SK-N-SH treated with all-trans-retinoic acid at 6 μM for 48 hours (cell line): Measurements from ENCODE around the gene ACBD6.

ENCODE experiments used
- ATAC-seq: fragments of 200-7000 bp; cut with Tn5 transposase; 3 replicates; pipeline ENCODE4 v1.9.1; 2020; ENCODE audit warnings: mild to moderate bottlenecking, moderate library complexity
- ARNTL ChIP-seq: fragments of 450-650 bp; formaldehyde crosslinking; IDR thresholded peaks from 2 replicates; pipeline ENCODE4 v1.5.0; 2020; ENCODE audit warnings: low read depth, mild to moderate bottlenecking, moderate library complexity, borderline replicate concordance
- BACH2 ChIP-seq: fragments of 250-450 bp; sonication (Bioruptor Pico); IDR thresholded peaks from 2 replicates; pipeline ENCODE4 v1.9.0; 2021; ENCODE audit warnings: mild to moderate bottlenecking, borderline replicate concordance
- CSDC2 ChIP-seq: fragments of 250-450 bp; sonication (Bioruptor Pico); IDR thresholded peaks from 2 replicates; pipeline ENCODE4 v1.5.0; 2020; ENCODE audit warnings: mild to moderate bottlenecking, moderate library complexity
- CSRNP3 ChIP-seq: fragments of 250-450 bp; sonication (Bioruptor Pico); IDR thresholded peaks from 2 replicates; pipeline ENCODE4 v1.5.1; 2021; ENCODE audit warnings: mild to moderate bottlenecking, moderate library complexity
- ESRRG ChIP-seq: fragments of 250-450 bp; sonication (Bioruptor Pico); IDR thresholded peaks from 2 replicates; pipeline ENCODE4 v1.6.1; 2021; ENCODE audit warnings: mild to moderate bottlenecking
- GLIS3 ChIP-seq: fragments of 250-450 bp; sonication (Bioruptor Pico); IDR thresholded peaks from 2 replicates; pipeline ENCODE4 v1.5.0; 2020; ENCODE audit warnings: mild to moderate bottlenecking, moderate library complexity
- ISL1 ChIP-seq: fragments of 250-450 bp; sonication (Bioruptor Pico); IDR thresholded peaks from 2 replicates; pipeline ENCODE4 v2.1.2; 2022; ENCODE audit warnings: mild to moderate bottlenecking, moderate library complexity
- OSR1 ChIP-seq: fragments of 250-450 bp; sonication (Bioruptor Pico); IDR thresholded peaks from 2 replicates; pipeline ENCODE4 v1.8.0; 2022; ENCODE audit warnings: moderate library complexity, mild to moderate bottlenecking, inconsistent platforms
- PATZ1 ChIP-seq: fragments of 250-450 bp; sonication (Bioruptor Pico); IDR thresholded peaks from 2 replicates; pipeline ENCODE4 v1.8.0; 2020; ENCODE audit warnings: mild to moderate bottlenecking, moderate library complexity, borderline replicate concordance
- POU6F1 ChIP-seq: fragments of 250-450 bp; sonication (Bioruptor Pico); IDR thresholded peaks from 2 replicates; pipeline ENCODE4 v1.8.0; 2021; ENCODE audit warnings: low read depth, mild to moderate bottlenecking, moderate library complexity, borderline replicate concordance
- PPARA ChIP-seq: fragments of 250-450 bp; sonication (Bioruptor Pico); IDR thresholded peaks from 2 replicates; pipeline ENCODE4 v1.5.0; 2020; ENCODE audit warnings: mild to moderate bottlenecking, borderline replicate concordance
- RARB ChIP-seq: fragments of 250-450 bp; sonication (Bioruptor Pico); IDR thresholded peaks from 2 replicates; pipeline ENCODE4 v1.8.0; 2021; ENCODE audit warnings: mild to moderate bottlenecking, moderate library complexity
- SNAI2 ChIP-seq: fragments of 250-450 bp; sonication (Bioruptor Pico); IDR thresholded peaks from 2 replicates; pipeline ENCODE4 v1.5.0; 2020; ENCODE audit warnings: mild to moderate bottlenecking, moderate library complexity
- TCF4 ChIP-seq: fragments of 250-450 bp; sonication (Bioruptor Pico); IDR thresholded peaks from 2 replicates; pipeline ENCODE4 v1.8.0; 2021; ENCODE audit warnings: mild to moderate bottlenecking, moderate library complexity, borderline replicate concordance
- TOX ChIP-seq: fragments of 250-450 bp; sonication (Bioruptor Pico); IDR thresholded peaks from 2 replicates; pipeline ENCODE4 v1.8.0; 2021; ENCODE audit warnings: mild to moderate bottlenecking, moderate library complexity, borderline replicate concordance
- TSHZ2 ChIP-seq: fragments of 250-450 bp; sonication (Bioruptor Pico); IDR thresholded peaks from 2 replicates; pipeline ENCODE4 v1.5.0; 2020; ENCODE audit warnings: mild to moderate bottlenecking, moderate library complexity
- ZC3H10 ChIP-seq: fragments of 250-450 bp; sonication (Bioruptor Pico); IDR thresholded peaks from 2 replicates; pipeline ENCODE4 v1.5.1; 2021; ENCODE audit warnings: mild to moderate bottlenecking, moderate library complexity
- ZFP3 ChIP-seq: fragments of 250-450 bp; sonication (Bioruptor Pico); IDR thresholded peaks from 2 replicates; pipeline ENCODE4 v1.5.0; 2020; ENCODE audit warnings: mild to moderate bottlenecking, moderate library complexity
- ZFP30 ChIP-seq: fragments of 450-650 bp; formaldehyde crosslinking; IDR thresholded peaks from 2 replicates; pipeline ENCODE4 v1.5.0; 2022; ENCODE audit warnings: mild to moderate bottlenecking, moderate library complexity
- ZNF565 ChIP-seq: fragments of 450-650 bp; formaldehyde crosslinking; conservative IDR thresholded peaks from 2 replicates; pipeline ENCODE4 v1.5.0; 2020; ENCODE audit warnings: low read depth, mild to moderate bottlenecking, moderate library complexity
- ZNF70 ChIP-seq: fragments of 450-650 bp; formaldehyde crosslinking; IDR thresholded peaks from 2 replicates; pipeline ENCODE4 v1.5.0; 2020; ENCODE audit warnings: mild to moderate bottlenecking, moderate library complexity
- ZNF8 ChIP-seq: fragments of 450-650 bp; formaldehyde crosslinking; IDR thresholded peaks from 2 replicates; pipeline ENCODE4 v1.5.0; 2020; ENCODE audit warnings: mild to moderate bottlenecking, moderate library complexity

ACBD6 gene

GRCh38 chr1:180269645-180270529 is 232.5 kb downstream of the ACBD6 start:
- ATAC-seq = peak; percentile 68
- TF ChIP-seq ZNF8 (CRISPR knock-in tag) = no peak
- no peak for TF ChIP-seq TCF4
- TF ChIP-seq POU6F1 (CRISPR knock-in tag) = no peak
- TF ChIP-seq TSHZ2 (CRISPR knock-in tag) = no peak
- TF ChIP-seq ZFP30 (CRISPR knock-in tag) = no peak
- no peak for TF ChIP-seq RARB (CRISPR knock-in tag)
- no peak for TF ChIP-seq ISL1 (CRISPR knock-in tag)
- TF ChIP-seq GLIS3 (CRISPR knock-in tag) = no peak
- TF ChIP-seq, all 23 proteins: peak for 0

GRCh38 chr1:180268556-180269075 is 233.8 kb downstream of the ACBD6 start:
- no peak for ATAC-seq
- no peak for TF ChIP-seq ZNF8 (CRISPR knock-in tag)
- TF ChIP-seq ZC3H10 (CRISPR knock-in tag) = no peak
- no peak for TF ChIP-seq ESRRG (CRISPR knock-in tag)
- TF ChIP-seq OSR1 (CRISPR knock-in tag) = no peak
- no peak for TF ChIP-seq BACH2 (CRISPR knock-in tag)
- TF ChIP-seq ARNTL (CRISPR knock-in tag) = no peak
- no peak for TF ChIP-seq TOX
- TF ChIP-seq SNAI2 = no peak
- TF ChIP-seq ZNF70 = no peak
- TF ChIP-seq ZFP3 (CRISPR knock-in tag) = no peak
- no peak for TF ChIP-seq PPARA (CRISPR knock-in tag)
- no peak for TF ChIP-seq CSRNP3 (CRISPR knock-in tag)
- no peak for TF ChIP-seq ISL1 (CRISPR knock-in tag)
- TF ChIP-seq ZFP30 (CRISPR knock-in tag) = no peak
- TF ChIP-seq CSDC2 (CRISPR knock-in tag) = no peak

GRCh38 chr1:180267761-180268555 is 234.4 kb downstream of the ACBD6 start:
- no peak for ATAC-seq
- TF ChIP-seq SNAI2 (no peak), ZNF565 (CRISPR knock-in tag) (no peak), PATZ1 (CRISPR knock-in tag) (no peak), ZNF8 (CRISPR knock-in tag) (no peak), POU6F1 (CRISPR knock-in tag) (no peak), RARB (CRISPR knock-in tag) (no peak), ESRRG (CRISPR knock-in tag) (no peak), PPARA (CRISPR knock-in tag) (no peak), CSDC2 (CRISPR knock-in tag) (no peak), ARNTL (CRISPR knock-in tag) (no peak), TCF4 (no peak), ZC3H10 (CRISPR knock-in tag) (no peak), CSRNP3 (CRISPR knock-in tag) (no peak), ZFP3 (CRISPR knock-in tag) (no peak), ZNF70 (no peak), ISL1 (CRISPR knock-in tag) (no peak), GLIS3 (CRISPR knock-in tag) (no peak)
